Esophagus squamous epithelium (tissue), 4 donors: ENCODE data around the gene ELP2.

Source experiments
- POLR2A ChIP-seq, 4 donors: fragments of 450-650 bp; IDR thresholded peaks; one replicate each; pipeline ENCODE4 v1.6.1; 2017; ENCODE audit warnings: antibody characterized with exemption in 4 of 4, mild to moderate bottlenecking in 4 of 4, moderate library complexity in 3 of 4
- TF ChIP-seq, protein P1 (sequence below), 6 experiments: fragments of 450-650 bp in 4 of 6; fragments of 200-600 bp in 2 of 6; sonication (generic) in 2 of 6; IDR thresholded peaks; one replicate each; pipeline ENCODE4 v1.5.1; 2016 to 2019; ENCODE audit warnings: antibody characterized with exemption in 6 of 6, mild to moderate bottlenecking in 4 of 6, moderate library complexity in 4 of 6

GRCh38 chr18:36124841-36125240 lies 4.9 kb upstream of the ELP2 start:
- TF ChIP-seq, protein P1, sequence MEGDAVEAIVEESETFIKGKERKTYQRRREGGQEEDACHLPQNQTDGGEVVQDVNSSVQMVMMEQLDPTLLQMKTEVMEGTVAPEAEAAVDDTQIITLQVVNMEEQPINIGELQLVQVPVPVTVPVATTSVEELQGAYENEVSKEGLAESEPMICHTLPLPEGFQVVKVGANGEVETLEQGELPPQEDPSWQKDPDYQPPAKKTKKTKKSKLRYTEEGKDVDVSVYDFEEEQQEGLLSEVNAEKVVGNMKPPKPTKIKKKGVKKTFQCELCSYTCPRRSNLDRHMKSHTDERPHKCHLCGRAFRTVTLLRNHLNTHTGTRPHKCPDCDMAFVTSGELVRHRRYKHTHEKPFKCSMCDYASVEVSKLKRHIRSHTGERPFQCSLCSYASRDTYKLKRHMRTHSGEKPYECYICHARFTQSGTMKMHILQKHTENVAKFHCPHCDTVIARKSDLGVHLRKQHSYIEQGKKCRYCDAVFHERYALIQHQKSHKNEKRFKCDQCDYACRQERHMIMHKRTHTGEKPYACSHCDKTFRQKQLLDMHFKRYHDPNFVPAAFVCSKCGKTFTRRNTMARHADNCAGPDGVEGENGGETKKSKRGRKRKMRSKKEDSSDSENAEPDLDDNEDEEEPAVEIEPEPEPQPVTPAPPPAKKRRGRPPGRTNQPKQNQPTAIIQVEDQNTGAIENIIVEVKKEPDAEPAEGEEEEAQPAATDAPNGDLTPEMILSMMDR (IDR thresholded peaks at IDR 0.05) = no peak
- TF ChIP-seq POLR2A (IDR thresholded peaks at IDR 0.05) = no peak
